Measurements from ENCODE around the gene HNRNPC. TPM values are rescaled to one million over a fixed set of nuclear protein-coding genes. Genes with fewer than 3 reads are reported as not detected.

HNRNPC gene
- total and polyA plus RNA-seq, 2 experiments from 2014 or later: 513 to 800 TPM

GRCh38 chr14:21231020-21231652 lies 38.1 kb downstream of the HNRNPC start:
- Histone ChIP-seq H3K79me2 (peaks cover 100% of the 10 kb centered on the region), H3K9me2 (replicated peaks; ENCODE audit: insufficient read depth) (no peaks in the 10 kb centered on the region), H3K4me3 (no peak overlapping the region), H4K20me1 (ENCODE audit: insufficient read depth, poor library complexity, severe bottlenecking) (peaks cover 97% of the 10 kb centered on the region), H3K27ac (no peak overlapping the region), H3K27me3 (no peaks in the 10 kb centered on the region), H3K36me3 (replicated peaks; ENCODE audit: insufficient read depth, low read depth) (peaks cover 8% of the 10 kb centered on the region), H2AFZ (no peak overlapping the region), H3K9me3 (ENCODE audit: low read depth) (no peaks in the 10 kb centered on the region), H3K4me1 (ENCODE audit: insufficient read depth) (peaks cover 5% of the 10 kb centered on the region), H3K4me2 (no peak overlapping the region)
- 95% methylated on average over 14 of the region's 14 CpGs for WGBS (ENCODE audit: low lambda C conversion rate, missing lambda C conversion rate)
- TF ChIP-seq EZH2 (IDR thresholded peaks at IDR 0.05; ENCODE audit: borderline replicate concordance) (no peak), CTCF (IDR thresholded peaks at IDR 0.05; ENCODE audit: poor library complexity) (no peak), EZH2phosphoT487 (IDR thresholded peaks at IDR 0.05; ENCODE audit: low read depth, severe bottlenecking, unreplicated experiment) (no peak)
- no peak for DNase-seq (ENCODE audit: low spot score)

- Histone ChIP-seq H3K9me3 (ENCODE audit: low read depth) (no peaks in the 10 kb centered on the region), H3K27me3 (no peaks in the 10 kb centered on the region), H3K79me2 (peaks cover 100% of the 10 kb centered on the region), H3K36me3 (replicated peaks; ENCODE audit: insufficient read depth, low read depth) (peaks cover 8% of the 10 kb centered on the region), H3K4me3 (no peak overlapping the region), H3K27ac (no peak overlapping the region), H4K20me1 (ENCODE audit: insufficient read depth, poor library complexity, severe bottlenecking) (peaks cover 97% of the 10 kb centered on the region), H3K9me2 (replicated peaks; ENCODE audit: insufficient read depth) (no peaks in the 10 kb centered on the region), H2AFZ (no peak overlapping the region), H3K4me1 (ENCODE audit: insufficient read depth) (peaks cover 5% of the 10 kb centered on the region), H3K4me2 (no peak overlapping the region)
- no peak for TF ChIP-seq EZH2 (IDR thresholded peaks at IDR 0.05; ENCODE audit: borderline replicate concordance)
- no peak for TF ChIP-seq EZH2phosphoT487 (IDR thresholded peaks at IDR 0.05; ENCODE audit: low read depth, severe bottlenecking, unreplicated experiment)
- TF ChIP-seq CTCF (IDR thresholded peaks at IDR 0.05; ENCODE audit: poor library complexity): no peak
- DNase-seq (ENCODE audit: low spot score): no peak
- 83% methylated on average over 5 of the region's 5 CpGs for WGBS (ENCODE audit: low lambda C conversion rate, missing lambda C conversion rate)
These were observed 39.4 kb downstream of the HNRNPC start for GRCh38 chr14:21229821-21230220.

GRCh38 chr14:21227981-21228380 lies 41.3 kb downstream of the HNRNPC start:
- WGBS (ENCODE audit: low lambda C conversion rate, missing lambda C conversion rate): 50% methylated on average over 1 of the region's 1 CpG
- H3K27ac ChIP-seq: no peak overlapping the region

More at GRCh38 chr14:21227981-21228380, 41.3 kb downstream of the HNRNPC start:
- Histone ChIP-seq H3K9me2 (replicated peaks; ENCODE audit: insufficient read depth) (no peaks in the 10 kb centered on the region), H3K79me2 (peaks cover 100% of the 10 kb centered on the region), H3K36me3 (replicated peaks; ENCODE audit: insufficient read depth, low read depth) (peaks cover 14% of the 10 kb centered on the region), H3K4me3 (no peak overlapping the region), H3K27me3 (no peaks in the 10 kb centered on the region), H2AFZ (no peak overlapping the region), H3K4me1 (ENCODE audit: insufficient read depth) (no peaks in the 10 kb centered on the region), H3K4me2 (no peak overlapping the region), H3K9me3 (ENCODE audit: low read depth) (no peaks in the 10 kb centered on the region), H4K20me1 (ENCODE audit: insufficient read depth, poor library complexity, severe bottlenecking) (peaks cover 97% of the 10 kb centered on the region)
- TF ChIP-seq EZH2phosphoT487 (IDR thresholded peaks at IDR 0.05; ENCODE audit: low read depth, severe bottlenecking, unreplicated experiment): no peak
- no peak for TF ChIP-seq EZH2 (IDR thresholded peaks at IDR 0.05; ENCODE audit: borderline replicate concordance)
- TF ChIP-seq CTCF (IDR thresholded peaks at IDR 0.05; ENCODE audit: poor library complexity): no peak
- no peak for DNase-seq (ENCODE audit: low spot score)
